H1 (cell line): Measurements from ENCODE around the gene DCTD. TPM values are rescaled to one million over a fixed set of nuclear protein-coding genes. Genes with fewer than 3 reads are reported as not detected.

Experiments
- CTCF ChIP-seq, 3 experiments: IDR thresholded peaks; 1 replicate in 2 of 3; 2 replicates in 1 of 3; pipeline versions ENCODE4 v1.5.1 to v1.6.1; 2011; ENCODE audit warnings: low read length in 3 of 3, mild to moderate bottlenecking in 3 of 3, inconsistent platforms in 2 of 3, low read depth in 1 of 3, moderate library complexity in 1 of 3; ENCODE audit not compliant: insufficient read depth in 1 of 3; ENCODE audit errors: control extremely low read depth in 1 of 3
- polyA plus RNA-seq, 7 experiments: library from polyadenylated mRNA; depleted of rRNA in 3 of 7; stranded (reverse) in 5 of 7; unstranded in 2 of 7; fragments of >200 nt in 5 of 7; fragments of 200-250 nt in 2 of 7; gene quantifications; 1 replicate in 5 of 7; 2 replicates in 1 of 7; 4 replicates in 1 of 7; pipeline versions ENCODE4 v1.2.1 to v1.2.3, GENCODE V29; 2011 to 2013; ENCODE audit warnings: missing spikeins in 2 of 7, mixed read lengths in 2 of 7
- total RNA-seq: library from RNA; stranded (reverse); fragmentation: NEBNext Ultra II Directional; extraction: Animal tissue kit (Norgen Biotek cat#: 25700); gene quantifications from 2 replicates; pipeline ENCODE4 v1.2.1, GENCODE V29; 2021

The DCTD gene
- total and polyA plus RNA-seq, 2 of the 8 experiments (the other 6 are each of a cell fraction or from before 2014, with no cell fraction given), result 60.2 to 69.5 TPM

- peak in 1 of 3 experiments; percentile 23; a peak in 1 of 4 replicates for TF ChIP-seq CTCF (IDR thresholded peaks at IDR 0.05; ENCODE audit: control extremely low read depth in 1 of 3, insufficient read depth in 1 of 3, low read depth in 1 of 3, low read length in 3 of 3)
Measured at GRCh38 chr4:182878633-182879495, 38.3 kb downstream of the DCTD start (continued).
